H1 (cell line): Measurements from ENCODE around the gene UBE2E2. TPM values are rescaled to one million over a fixed set of nuclear protein-coding genes. Genes with fewer than 3 reads are reported as not detected.

Source experiments
- EGR1 ChIP-seq: IDR thresholded peaks from 2 replicates; pipeline ENCODE4 v1.6.1; 2011; ENCODE audit warnings: low read depth, low read length, borderline replicate concordance
- GTF2F1 ChIP-seq: IDR thresholded peaks from 2 replicates; pipeline ENCODE4 v1.6.1; 2012; ENCODE audit warnings: low read depth, low read length, improper control_type of control experiment, borderline replicate concordance
- RFX5 ChIP-seq: IDR thresholded peaks from 2 replicates; pipeline ENCODE4 v1.6.1; 2011; ENCODE audit warnings: low read depth, low read length, improper control_type of control experiment, borderline replicate concordance
- TAF7 ChIP-seq: optimal IDR thresholded peaks from 2 replicates; pipeline ENCODE3; 2011; ENCODE audit warnings: low read depth, mild to moderate bottlenecking, inconsistent platforms, low read length, moderate library complexity, borderline replicate concordance
- polyA plus RNA-seq, 7 experiments: library from polyadenylated mRNA; depleted of rRNA in 3 of 7; stranded (reverse) in 5 of 7; unstranded in 2 of 7; fragments of >200 nt in 5 of 7; fragments of 200-250 nt in 2 of 7; gene quantifications; 1 replicate in 5 of 7; 2 replicates in 1 of 7; 4 replicates in 1 of 7; pipeline versions ENCODE4 v1.2.1 to v1.2.3, GENCODE V29; 2011 to 2013; ENCODE audit warnings: missing spikeins in 2 of 7, mixed read lengths in 2 of 7
- total RNA-seq: library from RNA; stranded (reverse); fragmentation: NEBNext Ultra II Directional; extraction: Animal tissue kit (Norgen Biotek cat#: 25700); gene quantifications from 2 replicates; pipeline ENCODE4 v1.2.1, GENCODE V29; 2021

The UBE2E2 gene
- total and polyA plus RNA-seq, 2 of the 8 experiments (the other 6 are each of a cell fraction or from before 2014, with no cell fraction given), result 57.6 to 70.6 TPM

- TF ChIP-seq GTF2F1, result no peak
- no peak for TF ChIP-seq EGR1
- no peak for TF ChIP-seq TAF7
- no peak for TF ChIP-seq RFX5
Observed at GRCh38 chr3:23183731-23184130, 19.4 kb upstream of the UBE2E2 start (continued).
